GM18498 (cell line): ENCODE results near the gene MNT.
"Not testable (repeated sequence)": the region's sequence is repeated elsewhere in the genome, so short reads cannot be mapped to it uniquely, and the experiment has no call there.

ENCODE experiments used
- ATAC-seq: cut with Tn5 transposase; IDR thresholded peaks from one replicate; pipeline ENCODE4 v1.9.1; 2021; ENCODE audit warnings: mild to moderate bottlenecking, moderate library complexity; ENCODE audit not compliant: unreplicated experiment

Gene MNT, protein sequence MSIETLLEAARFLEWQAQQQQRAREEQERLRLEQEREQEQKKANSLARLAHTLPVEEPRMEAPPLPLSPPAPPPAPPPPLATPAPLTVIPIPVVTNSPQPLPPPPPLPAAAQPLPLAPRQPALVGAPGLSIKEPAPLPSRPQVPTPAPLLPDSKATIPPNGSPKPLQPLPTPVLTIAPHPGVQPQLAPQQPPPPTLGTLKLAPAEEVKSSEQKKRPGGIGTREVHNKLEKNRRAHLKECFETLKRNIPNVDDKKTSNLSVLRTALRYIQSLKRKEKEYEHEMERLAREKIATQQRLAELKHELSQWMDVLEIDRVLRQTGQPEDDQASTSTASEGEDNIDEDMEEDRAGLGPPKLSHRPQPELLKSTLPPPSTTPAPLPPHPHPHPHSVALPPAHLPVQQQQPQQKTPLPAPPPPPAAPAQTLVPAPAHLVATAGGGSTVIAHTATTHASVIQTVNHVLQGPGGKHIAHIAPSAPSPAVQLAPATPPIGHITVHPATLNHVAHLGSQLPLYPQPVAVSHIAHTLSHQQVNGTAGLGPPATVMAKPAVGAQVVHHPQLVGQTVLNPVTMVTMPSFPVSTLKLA

DNA sequence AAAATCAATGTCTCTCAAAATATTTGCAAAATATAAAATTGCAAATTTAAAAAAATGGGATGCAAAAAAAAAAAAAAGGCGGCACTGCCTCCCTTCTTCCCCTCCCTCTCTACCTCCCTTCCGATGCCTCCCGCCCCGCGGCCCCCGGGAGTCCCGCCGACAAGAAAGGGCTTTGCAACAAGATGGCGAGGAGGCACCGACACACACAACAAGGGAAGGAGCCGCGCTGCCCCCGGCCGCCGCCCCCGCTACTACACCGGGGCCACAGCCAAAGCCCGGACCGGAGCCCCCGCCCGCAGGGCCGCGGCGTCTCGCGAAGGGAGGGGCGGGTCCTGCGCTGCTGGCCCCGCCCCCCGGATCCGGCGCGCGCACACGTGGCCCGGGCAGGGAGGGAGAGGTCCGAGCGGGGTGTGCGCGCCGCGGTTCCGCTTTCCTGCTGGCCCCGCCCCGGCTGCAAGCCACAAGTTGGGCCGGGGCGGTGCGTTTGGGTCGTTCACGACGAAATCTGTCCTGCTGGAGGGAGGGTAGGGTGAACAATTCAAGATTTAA lies at the start of gene MNT:
Gene MNT, minus strand, starts transcription at position 184 of the 549 bp plus-strand sequence. CDS start 348 bp downstream, outside the sequence.
- peak; percentile 46 for ATAC-seq

DNA sequence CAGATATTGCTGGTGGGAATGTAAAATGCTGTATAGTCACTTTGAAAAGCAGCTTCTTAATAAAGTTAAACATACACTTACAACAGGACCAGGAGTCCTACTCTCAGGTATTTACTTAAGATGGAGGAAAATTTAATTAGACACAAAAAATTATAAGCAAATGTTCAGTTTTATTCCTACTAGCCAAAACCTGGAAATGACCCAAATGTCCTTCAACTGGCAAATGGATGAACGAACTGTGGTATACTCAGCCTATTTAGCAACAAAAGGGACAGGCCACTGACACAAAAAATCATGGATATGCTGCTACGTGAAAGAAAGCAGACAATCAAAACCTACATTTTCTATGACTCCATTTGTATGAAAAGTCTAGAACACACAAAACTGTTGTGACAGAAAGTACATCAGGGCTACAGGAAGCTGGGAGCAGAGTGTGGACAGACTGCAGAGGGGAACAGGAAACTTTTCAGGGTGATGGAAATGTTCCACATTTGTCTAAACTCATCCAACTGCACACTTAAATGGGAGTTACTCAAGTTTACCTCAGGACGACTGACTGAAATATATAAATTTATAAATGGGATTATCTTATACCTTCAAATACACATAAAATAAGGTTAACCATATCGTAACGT lies 49.3 kb upstream of the MNT start:
- ATAC-seq, result no peak

DNA sequence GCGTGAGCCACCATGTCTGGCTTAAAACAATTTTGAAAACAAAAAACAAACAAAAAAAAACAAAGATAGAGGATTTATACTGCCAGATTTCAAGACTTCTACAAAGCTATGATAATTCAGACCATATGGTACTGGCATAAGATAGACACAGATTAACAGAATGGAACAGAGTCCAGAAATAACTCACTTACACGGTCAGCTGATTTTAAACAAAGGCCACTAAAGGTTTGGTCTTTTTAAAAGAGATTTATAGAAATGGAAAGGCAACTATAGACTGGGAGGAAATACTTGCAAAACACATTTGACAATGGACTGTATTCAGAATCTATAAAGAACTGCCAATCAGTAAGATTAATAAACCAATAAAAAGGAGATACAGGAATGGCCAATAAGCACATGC lies 48.6 kb upstream of the MNT start:
- ATAC-seq, result no peak

DNA sequence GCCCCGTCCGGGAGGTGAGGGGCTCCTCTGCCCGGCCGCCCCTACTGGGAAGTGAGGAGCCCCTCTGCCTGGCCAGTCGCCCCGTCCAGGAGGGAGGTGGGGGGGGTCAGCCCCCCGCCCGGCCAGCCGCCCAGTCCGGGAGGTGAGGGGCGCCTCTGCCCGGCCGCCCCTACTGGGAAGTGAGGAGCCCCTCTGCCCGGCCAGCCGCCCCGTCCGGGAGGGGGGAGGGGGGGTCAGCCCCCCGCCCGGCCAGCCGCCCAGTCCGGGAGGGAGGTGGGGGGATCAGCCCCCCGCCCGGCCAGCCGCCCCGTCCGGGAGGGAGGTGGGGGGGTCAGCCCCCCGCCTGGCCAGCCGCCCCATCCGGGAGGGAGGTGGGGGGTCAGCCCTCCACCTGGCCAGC lies 46.6 kb upstream of the MNT start:
- ATAC-seq, result not testable (repeated sequence)

DNA sequence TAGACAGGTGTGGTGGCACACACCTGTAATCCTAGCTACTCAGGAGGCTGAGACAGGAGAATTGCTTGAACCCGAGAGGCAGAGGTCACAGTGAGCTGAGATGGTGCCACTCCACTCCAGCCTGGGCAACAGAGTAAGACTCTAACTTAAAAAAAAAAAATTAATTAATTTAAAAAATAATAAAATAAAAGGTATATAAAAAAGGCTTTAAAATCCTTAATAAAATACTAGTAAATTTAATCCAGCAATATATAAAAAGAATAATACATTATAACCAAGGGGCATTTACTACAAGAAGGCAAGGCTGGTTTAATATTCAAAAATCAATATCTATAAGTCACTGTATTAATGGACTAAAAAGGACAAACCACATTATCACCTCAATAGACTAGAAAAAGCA lies 44.8 kb upstream of the MNT start:
- no peak for ATAC-seq

DNA sequence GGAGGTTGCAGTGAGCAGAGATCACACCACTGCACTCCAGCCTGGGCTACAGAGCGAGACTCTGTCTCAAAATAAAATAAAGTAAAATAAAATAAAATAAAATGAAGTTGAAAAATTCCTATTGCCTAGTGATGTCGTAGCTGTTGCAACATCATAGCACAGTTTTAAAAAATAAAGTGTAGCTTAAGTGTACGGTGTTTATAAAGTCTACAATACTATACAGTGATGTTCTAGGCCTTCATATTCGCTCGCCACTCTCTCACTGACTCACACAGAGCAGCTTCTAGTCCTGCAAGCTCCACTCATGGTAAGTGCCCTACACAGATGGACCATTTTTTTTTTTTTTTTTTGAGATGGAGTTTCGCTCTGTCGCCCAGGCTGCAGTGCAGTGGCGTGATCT lies 43.5 kb upstream of the MNT start:
- ATAC-seq, result no peak

DNA sequence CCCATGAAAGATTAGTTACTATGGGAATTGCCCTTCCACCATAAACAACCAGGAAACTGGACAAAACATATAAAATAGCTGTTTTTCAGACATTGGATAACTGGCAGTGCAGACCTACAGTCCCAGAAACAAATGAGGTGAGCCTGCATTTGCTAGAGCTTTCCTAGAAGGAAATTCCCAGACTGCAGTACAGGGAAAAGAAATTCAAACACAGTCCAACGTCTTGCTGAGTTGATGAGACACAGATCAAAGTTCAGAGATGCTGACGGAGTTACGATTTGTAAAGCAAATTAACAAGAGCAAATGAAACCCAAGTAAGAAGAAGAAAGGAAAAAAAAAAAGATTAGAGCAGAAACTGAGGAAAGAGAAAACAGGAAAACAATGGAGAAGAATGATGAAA lies 41.3 kb upstream of the MNT start:
- no peak for ATAC-seq

DNA sequence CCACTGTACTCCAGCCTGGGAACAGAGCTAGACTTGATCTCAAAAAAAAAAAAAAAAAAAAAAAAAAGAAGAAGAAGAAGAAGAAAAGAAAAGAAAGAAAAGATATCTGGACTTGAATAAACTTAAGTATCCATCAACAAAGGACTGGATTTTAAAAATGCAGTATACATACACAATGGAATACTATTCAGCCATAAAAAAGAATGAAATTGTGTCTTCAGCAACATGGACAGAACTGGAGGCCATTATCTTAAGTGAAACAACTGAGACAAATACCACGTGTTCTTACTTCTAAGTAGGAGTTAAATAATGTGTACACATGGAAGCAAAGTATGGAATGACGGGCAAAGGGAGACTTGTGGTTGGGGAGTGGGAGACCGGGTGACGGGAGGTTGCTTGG lies 40.1 kb upstream of the MNT start:
- ATAC-seq, result no peak

DNA sequence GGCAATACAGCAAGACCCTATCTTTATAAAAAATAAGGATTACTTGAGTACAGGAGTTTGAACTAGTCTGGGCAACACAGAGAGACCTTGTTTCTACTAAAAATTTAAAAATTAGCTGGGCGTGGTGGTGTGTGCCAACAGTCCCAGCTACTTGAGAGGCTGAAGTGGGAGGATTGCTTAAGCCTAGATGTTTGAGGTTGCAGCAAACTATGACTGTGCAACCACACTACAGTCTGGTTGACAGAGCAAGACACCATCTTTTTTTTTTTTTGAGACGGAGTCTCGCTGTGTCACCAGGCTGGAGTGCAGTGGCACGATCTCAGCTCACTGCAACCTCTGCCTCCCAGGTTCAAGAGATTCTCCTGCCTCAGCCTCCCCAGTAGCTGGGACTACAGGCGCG lies 39.1 kb upstream of the MNT start:
- not testable (repeated sequence) for ATAC-seq

DNA sequence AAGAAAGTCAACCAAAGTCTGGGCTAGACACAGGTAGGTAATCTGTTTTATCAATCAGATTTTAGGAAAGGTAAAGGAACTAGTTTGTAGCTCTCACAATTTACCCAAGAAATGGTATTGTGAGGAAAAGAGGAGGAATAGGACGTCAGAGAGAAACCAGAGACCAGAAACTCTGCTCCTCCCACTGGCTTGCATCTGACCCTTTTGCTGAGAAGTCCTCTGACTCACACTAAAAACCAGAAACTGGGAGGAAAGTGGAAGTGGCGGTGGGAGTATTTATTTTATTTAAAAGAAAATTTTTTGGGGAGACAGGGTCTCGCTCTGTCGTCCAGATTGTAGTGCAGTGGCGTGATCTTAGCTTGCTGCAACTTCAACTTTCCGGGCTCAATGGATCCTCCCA lies 38.0 kb upstream of the MNT start:
- ATAC-seq, result no peak

DNA sequence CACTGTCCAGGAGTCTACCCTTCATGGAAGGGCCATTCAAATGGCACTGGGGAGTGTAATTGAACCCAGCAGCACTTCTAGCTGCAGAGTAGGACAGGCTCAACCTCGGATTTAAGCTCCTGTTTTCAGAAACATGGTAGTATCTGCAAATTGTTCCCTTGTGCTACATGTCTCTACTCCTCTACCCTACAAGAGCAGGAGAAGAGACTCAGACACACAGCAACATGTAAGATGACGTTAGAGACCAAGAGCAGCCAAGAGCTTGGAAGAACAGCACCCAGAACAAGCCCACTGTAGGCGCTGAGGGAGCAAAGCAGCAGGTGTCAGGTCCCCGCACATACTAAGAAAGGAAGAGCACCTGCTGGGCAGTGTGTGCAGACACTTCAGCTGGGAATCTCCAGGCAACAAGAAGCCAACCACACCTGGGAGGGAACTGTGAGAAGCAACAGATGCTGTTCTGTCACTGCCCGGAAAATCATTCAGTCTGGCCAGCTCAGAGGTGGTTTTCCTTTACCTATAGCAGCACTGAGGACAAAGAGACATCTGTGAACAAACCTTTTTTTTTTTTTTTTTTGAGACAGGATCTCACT lies 35.6 kb upstream of the MNT start:
- no peak for ATAC-seq

DNA sequence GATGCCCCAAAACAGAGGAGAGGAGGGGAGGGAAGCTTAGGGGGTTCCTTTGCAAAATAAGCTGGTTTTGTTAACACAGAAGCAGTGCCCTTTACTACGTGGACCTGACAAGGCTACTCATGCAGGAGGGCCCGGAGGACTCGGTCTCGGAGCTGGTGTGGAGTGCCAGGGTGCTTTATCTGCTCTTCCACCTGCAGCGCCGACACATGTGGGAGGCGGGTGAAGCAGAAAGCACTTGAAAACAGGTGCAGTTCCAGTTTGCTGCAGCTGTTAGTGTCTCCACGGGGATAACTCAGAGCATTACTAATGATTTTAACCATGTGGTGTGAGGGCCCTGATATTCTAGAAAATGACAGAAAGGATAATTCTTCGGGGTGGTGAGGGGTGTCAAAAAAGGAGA lies 35.0 kb upstream of the MNT start:
- no peak for ATAC-seq

DNA sequence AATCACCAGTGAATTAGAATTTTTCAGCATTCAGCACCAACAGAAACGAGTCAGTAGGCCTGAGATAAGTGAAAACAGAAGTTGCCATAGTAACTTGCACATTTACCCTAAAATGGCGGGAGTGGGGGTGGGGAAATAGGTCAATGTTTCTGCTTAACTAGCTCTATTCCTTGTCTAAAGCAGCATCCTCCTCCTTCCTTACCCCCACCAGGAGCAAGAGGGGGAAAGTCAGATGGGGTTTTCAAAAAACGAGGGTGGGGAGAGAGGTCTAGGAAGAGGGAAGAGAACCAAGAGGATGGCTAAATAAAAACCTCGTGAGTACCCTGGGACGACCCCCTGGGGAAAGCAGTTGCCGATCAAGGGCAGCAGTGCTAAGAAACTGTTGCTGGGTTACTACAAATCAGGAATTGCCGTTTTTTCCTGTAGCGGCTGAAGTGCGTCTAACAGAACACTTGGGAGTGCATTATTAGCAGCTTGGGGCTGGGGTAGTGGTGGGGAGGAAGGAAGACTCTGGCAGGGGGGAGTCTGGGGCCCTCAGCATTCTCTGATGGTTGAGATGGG lies 34.4 kb upstream of the MNT start:
- no peak for ATAC-seq

DNA sequence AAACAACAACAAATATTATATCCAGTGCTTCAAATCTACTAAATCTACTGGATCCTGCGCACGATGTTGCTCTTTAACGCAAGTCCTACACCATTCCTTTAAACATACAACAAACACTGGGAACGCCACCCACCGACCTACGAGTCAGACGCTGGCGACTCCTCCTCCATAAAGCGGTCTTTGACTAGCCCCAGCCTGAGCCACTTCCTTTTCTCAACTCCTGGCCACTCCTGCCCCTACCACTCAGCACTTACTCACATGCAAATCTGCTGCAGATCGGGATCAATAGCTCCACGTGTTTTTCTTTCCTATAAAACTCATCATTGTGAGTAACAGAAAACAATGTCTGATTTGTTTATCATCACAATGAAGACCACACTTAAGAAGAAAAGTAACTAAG lies 32.8 kb upstream of the MNT start:
- no peak for ATAC-seq

DNA sequence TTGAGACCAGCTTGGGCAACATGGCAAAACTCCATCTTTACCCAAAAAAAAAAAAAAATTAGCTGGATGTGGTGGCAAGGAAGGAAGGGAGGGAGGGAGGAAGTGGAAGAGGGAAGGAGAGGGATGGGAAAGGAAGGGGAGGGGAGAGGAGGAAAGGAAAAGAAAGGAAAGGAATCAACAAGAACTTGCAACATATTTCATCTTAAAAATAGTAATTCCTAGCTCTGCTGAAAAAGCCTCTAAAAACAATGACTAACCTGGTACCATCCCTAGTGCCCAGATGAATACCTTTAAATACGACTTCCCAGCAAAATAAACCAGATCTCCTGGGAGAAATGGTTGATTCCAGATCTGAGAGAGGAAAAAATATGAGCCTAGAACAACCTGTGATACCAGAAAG lies 27.1 kb upstream of the MNT start:
- no peak for ATAC-seq

DNA sequence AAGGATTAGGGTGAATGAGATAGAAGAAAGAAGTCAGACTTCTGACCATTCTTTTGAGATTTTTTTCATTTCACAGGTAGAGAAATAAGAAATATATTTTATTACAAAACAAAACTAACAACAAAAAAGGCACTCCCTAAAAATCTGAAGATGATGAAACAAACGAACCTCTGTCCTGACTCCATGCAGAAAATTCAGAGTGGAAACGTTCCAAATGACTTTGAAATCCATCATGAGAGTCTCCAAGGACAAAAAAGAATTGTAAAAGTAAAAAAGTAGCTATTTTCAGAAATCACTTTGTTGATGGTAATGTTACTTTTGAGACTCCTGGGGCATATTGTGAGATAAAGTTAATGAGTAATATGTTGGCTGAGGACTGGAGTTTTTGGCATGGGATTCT lies 26.4 kb upstream of the MNT start:
- ATAC-seq, result no peak

DNA sequence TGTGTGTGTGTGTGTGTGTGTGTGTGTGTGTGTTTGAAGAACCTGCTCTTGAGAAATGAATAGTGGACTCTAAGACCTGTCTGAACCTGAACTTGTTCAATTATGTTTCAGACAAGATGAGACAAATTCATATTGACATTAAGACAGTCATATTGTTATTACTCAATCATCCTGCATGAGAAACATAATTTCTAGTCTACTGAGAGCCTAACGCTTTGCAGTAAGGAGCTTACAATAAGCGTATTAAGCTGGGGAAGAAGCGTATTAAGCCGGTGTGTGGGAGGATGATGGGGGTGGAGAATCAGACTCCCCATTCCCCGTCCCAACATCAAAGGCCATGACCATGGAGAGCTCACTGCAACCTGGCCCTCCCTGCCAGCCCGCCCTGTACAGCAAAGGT lies 22.4 kb upstream of the MNT start:
- ATAC-seq, result no peak

DNA sequence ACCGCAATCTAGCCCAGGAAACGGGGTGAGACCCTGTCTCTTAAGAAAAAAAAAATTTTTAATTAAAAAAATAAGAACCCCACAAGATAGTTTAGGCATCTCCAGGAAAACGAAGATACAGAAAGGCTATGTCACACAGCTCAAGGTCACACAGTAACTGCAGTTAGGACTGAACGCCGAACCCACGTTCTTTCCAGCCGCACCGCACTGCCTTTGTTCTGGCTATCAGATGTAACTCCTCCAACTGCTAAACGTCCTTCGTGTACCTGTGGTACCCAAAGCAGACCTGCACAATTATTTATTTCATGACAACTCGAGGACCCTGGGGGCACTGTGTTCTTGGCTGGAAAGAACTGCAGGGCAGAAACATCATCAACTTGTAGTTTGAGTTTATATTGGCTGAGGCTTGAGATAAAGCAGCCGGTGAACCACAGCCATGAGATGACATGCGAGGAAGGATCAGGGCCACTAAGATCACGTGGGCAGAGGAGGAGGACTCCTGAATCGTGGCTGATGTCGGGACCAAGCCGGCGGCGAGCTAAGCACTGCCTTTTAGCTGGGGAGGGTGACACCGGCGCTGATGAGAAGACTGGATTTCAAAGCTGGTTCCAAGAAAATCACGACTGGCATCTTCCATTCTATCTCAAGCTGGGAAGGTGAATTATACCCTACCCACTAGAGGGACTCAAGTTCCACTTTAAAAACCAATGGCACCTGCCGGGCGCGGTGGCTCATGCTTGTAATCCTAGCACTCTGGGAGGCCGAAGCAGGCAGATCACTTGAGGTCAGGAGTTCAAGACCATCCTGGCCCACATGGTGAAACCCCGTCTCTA lies 20.7 kb upstream of the MNT start:
- no peak for ATAC-seq

DNA sequence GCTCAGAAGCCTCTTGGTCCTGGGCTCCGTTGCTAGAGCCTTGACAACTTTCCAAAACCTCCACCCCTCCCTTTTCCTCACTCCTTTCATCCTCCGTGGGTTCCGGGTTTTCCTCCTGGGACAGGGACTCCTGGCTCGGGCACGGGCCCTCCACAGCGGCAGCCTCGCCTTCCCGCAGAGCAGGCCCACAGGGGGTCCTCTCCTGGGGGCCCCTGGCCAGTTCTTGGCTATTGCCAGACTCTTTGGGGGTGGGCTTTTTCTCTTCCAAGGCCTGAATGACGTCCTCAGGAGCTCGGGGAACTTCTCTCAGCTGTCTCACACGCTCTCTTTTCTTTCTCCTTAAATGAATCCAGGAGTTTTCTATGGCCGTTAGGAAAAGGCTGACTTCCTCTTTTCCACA lies 19.3 kb upstream of the MNT start:
- no peak for ATAC-seq

DNA sequence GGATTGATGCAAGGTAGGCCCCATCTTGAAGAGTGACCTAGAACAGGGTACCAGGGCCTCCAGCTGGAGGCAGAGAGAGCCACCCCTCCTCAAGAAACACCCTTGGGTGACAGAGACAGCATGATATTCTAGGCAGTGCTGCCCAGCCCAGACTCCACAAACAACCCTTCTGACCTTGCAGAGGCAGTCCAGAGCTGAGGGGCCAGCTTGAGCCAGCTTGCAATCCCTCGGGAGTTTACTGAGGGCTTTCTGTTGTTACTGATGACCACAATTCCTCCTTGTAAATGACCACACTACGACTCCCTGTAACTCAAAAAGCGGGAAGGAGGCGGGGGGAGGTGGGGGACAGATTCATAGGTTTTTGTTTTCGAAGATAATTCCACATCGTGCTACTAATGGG lies 18.6 kb upstream of the MNT start:
- ATAC-seq, result no peak
